Fibroblast of skin of right biceps (primary cell): ENCODE measurements around the gene PADI3.
A peak's percentile ranks its signal among the peaks of the same experiment; 100 is the strongest.
"Not testable (repeated sequence)": the region's sequence is repeated elsewhere in the genome, so short reads cannot be mapped to it uniquely, and the experiment has no call there.

Experiments
- DNase-seq: peaks from one replicate; pipeline ENCODE4 v3.0.0-alpha.2; 2013

PADI3 gene

GRCh38 chr1:17217607-17218006, 31.3 kb upstream of the PADI3 start:
- DNase-seq = no peak

- no peak for DNase-seq
Observed at GRCh38 chr1:17218939-17219338, 30.0 kb upstream of the PADI3 start.

- no peak for DNase-seq
Observed at GRCh38 chr1:17220287-17220686, 28.6 kb upstream of the PADI3 start.

- no peak for DNase-seq
Observed at GRCh38 chr1:17222557-17222956, 26.3 kb upstream of the PADI3 start.

- no peak for DNase-seq
Observed at GRCh38 chr1:17224434-17224833, 24.5 kb upstream of the PADI3 start.

- DNase-seq = no peak
Observed at GRCh38 chr1:17225140-17225539, 23.8 kb upstream of the PADI3 start.

- no peak for DNase-seq
Observed at GRCh38 chr1:17227358-17227915, 21.5 kb upstream of the PADI3 start.

- DNase-seq = no peak
Observed at GRCh38 chr1:17228619-17229018, 20.3 kb upstream of the PADI3 start.

GRCh38 chr1:17229379-17229778, 19.5 kb upstream of the PADI3 start:
- no peak for DNase-seq

GRCh38 chr1:17230106-17230505, 18.8 kb upstream of the PADI3 start:
- no peak for DNase-seq

- DNase-seq = no peak
Observed at GRCh38 chr1:17230671-17231310, 18.1 kb upstream of the PADI3 start.

GRCh38 chr1:17232759-17233661, 15.9 kb upstream of the PADI3 start:
- DNase-seq = peak; percentile 89

- DNase-seq = peak; percentile 92
Observed at GRCh38 chr1:17233675-17234320, 15.1 kb upstream of the PADI3 start.

- no peak for DNase-seq
Observed at GRCh38 chr1:17234405-17234804, 14.5 kb upstream of the PADI3 start.

GRCh38 chr1:17235135-17235885, 13.6 kb upstream of the PADI3 start:
- DNase-seq = no peak

GRCh38 chr1:17236779-17237560, 11.9 kb upstream of the PADI3 start:
- peak; percentile 82 for DNase-seq

GRCh38 chr1:17237561-17237903, 11.4 kb upstream of the PADI3 start:
- DNase-seq = no peak

- DNase-seq = peak; percentile 91
Observed at GRCh38 chr1:17239420-17239819, 9.5 kb upstream of the PADI3 start.

- not testable (repeated sequence) for DNase-seq
Observed at GRCh38 chr1:17241011-17241779, 7.7 kb upstream of the PADI3 start.

GRCh38 chr1:17241780-17242074, 7.2 kb upstream of the PADI3 start:
- not testable (repeated sequence) for DNase-seq

GRCh38 chr1:17243274-17243673, 5.6 kb upstream of the PADI3 start:
- DNase-seq = no peak
